C4-2B (cell line): Measurements from ENCODE around the gene TGFA.

ENCODE experiments used
- H3K27ac ChIP-seq: fragments of 450-650 bp; 2 replicates; pipeline ENCODE4 v1.5.1; 2017
- ZFX ChIP-seq: fragments of 450-650 bp; IDR thresholded peaks from 2 replicates; pipeline ENCODE4 v1.6.1; 2017
- TF ChIP-seq, protein P1 (sequence below): fragments of 450-650 bp; conservative IDR thresholded peaks from 2 replicates; pipeline ENCODE4 v1.5.1; 2017; ENCODE audit warnings: mild to moderate bottlenecking

Gene TGFA

DNA sequence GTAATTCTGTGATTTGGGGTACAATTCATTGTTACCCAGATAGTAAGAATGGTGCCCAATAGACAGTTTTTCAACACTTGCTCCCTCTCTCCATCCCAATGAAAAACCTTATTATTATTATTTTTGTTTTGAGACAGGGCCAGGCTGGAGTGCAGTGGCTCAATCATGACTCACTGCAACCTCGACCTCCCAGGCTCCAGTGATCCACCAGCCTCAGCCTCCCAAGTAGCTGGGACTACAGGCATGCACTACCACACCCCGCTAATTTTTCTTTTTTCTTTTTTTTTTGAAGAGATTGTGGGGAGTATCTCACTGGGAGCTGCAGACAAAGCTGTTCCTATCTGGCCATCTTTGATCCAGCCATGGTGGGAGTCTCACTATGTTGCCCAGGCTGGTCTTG is 7.2 kb downstream of the TGFA start:
- no peak overlapping the region for H3K27ac ChIP-seq
- TF ChIP-seq, protein P1, sequence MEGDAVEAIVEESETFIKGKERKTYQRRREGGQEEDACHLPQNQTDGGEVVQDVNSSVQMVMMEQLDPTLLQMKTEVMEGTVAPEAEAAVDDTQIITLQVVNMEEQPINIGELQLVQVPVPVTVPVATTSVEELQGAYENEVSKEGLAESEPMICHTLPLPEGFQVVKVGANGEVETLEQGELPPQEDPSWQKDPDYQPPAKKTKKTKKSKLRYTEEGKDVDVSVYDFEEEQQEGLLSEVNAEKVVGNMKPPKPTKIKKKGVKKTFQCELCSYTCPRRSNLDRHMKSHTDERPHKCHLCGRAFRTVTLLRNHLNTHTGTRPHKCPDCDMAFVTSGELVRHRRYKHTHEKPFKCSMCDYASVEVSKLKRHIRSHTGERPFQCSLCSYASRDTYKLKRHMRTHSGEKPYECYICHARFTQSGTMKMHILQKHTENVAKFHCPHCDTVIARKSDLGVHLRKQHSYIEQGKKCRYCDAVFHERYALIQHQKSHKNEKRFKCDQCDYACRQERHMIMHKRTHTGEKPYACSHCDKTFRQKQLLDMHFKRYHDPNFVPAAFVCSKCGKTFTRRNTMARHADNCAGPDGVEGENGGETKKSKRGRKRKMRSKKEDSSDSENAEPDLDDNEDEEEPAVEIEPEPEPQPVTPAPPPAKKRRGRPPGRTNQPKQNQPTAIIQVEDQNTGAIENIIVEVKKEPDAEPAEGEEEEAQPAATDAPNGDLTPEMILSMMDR = no peak
- no peak for TF ChIP-seq ZFX

DNA sequence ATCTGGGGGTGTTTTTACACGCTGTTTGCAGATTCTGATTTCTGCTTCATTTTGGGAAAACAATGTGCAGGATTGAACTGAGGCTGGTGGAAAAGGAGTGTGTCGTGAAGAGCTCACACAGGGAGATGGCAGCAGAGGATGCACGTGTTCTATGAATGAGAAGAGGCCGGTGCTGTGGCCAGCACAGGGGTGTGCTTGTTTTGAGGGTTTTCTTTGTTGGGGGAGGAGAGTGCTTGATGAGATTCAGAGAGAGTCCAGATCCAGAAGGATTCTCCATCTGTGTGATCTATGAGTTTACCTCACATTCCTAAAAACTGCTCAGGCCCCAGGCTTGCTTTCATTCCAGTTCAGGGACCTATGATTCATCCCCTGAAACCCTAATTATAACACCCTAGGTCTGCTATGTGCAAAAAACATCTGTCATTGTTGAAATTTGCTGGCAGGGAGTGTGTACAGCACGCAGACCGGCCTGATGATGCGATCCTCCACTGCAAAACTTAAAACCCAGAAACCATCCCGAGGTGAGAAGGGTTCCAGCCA is 12.1 kb downstream of the TGFA start:
- H3K27ac ChIP-seq = no peak overlapping the region
- TF ChIP-seq, protein P1 = no peak
- no peak for TF ChIP-seq ZFX

DNA sequence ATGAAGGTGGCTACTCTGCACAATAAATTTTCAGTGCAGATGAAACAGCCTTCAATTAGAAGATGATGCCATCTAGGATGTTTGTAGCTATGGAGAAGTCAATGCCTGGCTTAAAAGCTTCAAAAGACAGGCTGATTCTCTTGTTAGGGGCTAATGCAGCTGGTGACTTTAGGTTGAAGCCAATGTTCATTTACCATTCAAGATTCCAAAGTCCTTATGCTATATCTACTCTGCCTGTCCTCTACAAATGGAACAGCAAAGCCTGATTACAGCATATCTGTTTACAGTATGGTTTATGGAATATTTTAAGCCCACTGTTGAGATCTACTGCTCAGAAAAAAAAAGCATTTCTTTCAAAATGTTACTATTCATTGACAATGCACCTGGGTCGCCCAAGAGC is 15.8 kb downstream of the TGFA start:
- TF ChIP-seq, protein P1 = no peak
- no peak for TF ChIP-seq ZFX

DNA sequence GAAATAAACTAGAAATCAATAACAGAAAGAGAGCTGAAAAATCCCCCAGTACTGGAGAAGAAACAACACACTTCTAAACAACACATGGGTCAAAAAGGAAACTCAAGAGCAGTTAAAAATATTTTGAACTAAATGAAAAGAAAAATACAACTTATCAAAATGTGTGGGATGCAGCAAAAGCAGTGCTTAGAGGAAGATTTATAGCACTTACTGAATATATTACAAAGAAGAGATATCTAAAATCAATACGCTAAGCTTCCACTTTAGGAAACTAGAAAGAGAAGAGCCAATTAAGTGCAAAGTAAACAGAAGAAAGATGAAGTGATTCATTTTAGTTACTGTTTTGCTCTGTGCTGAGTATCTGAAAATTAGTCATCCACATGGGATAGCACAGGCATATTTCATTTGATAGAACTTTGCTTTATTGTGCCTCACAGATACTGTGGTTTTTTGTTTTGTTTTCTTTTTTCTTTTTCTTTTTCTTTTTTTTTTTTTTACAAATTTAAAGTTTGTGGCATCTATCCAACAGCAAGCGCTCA is 17.0 kb downstream of the TGFA start:
- no peak for TF ChIP-seq ZFX
- TF ChIP-seq, protein P1 = no peak
- no peak overlapping the region for H3K27ac ChIP-seq

More for the DNA sequence above, 15.8 kb downstream of the TGFA start:
- H3K27ac ChIP-seq = no peak overlapping the region

DNA sequence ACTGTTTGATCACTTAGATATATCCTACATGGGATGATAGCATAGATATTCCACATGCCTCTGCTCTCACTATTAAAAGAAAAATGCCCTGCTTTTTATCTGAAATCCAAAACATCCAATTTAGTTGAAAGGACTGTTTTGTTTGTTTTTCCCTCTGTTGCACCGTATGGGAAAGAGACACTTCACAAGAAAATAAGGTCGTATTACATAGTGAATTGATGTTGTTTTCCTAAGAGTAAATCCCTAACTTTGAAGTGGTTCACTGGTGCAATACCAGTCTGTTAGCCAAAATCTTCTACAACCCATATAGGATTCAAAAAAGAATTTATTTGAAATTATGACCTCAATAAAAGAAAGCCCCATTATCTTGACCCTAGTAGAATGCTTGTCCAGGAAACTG is 18.1 kb downstream of the TGFA start:
- TF ChIP-seq ZFX = no peak
- TF ChIP-seq, protein P1 = no peak
- H3K27ac ChIP-seq = no peak overlapping the region

DNA sequence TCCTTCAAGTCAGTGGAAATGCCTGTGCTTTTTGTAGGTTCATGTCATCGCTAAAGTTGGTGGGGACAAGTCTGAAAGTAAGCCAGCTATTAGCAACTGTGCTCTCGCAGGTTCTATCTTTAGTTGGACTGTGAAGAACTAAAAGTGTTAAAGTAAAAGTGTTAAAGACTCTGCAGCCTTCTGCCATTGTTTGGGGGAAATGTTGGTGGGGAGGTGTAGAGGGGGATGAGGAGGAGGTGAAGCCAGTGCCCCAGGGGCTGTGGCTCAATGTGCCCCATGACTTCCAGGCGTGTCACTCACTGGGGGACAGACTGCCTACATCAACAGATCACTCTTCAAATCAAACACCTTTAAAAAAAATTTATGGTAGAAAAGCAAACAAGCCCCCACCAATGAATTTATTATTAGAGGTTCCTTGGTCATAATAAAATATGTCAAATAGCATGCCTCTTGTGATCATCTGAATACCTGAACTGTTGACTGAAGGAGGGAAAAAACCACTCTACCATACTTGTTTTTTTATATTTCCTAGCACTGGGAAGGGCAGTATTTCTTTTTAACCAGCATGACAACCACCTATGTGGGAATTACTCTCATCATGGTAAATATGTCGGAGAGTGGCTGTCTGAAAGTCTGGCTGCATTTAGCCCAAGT is 19.3 kb downstream of the TGFA start:
- no peak overlapping the region for H3K27ac ChIP-seq
- TF ChIP-seq, protein P1 = no peak
- no peak for TF ChIP-seq ZFX

DNA sequence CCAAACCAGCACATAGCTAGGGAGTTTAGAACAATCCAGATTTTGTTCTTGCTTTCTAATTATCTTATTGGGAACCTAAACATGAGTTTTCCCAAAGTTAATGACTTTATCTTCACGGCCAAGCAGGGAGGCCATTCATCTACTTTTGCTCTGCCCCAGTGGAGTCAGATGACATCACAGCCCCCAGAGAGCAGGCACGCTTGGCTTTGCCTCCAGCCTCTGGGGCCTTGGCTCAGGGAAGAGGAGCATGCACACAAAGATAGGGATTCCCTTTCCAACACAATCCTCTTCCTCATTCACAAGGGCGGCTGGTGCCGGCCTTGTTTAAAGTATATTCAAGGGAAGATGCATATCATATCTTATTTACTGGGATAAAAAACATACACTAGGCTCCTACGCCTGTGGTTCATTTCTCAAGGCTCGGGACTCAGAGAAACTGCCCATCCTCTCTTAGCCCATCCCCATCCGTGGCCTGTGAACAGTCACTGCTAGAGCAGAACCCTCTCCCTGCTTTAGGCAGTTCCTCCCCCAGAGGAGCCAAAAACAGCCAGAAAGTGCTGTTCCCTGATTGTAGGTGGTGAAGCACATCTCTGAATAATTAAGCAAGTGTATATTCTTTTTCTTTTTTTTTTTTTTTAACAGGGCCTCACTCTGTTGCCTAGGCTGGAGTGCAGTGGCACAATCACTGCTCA is 21.2 kb downstream of the TGFA start:
- H3K27ac ChIP-seq = no peak overlapping the region
- TF ChIP-seq, protein P1 = no peak
- no peak for TF ChIP-seq ZFX
